Stimulated activated CD4-positive, alpha-beta T cell treated with anti-CD3 and anti-CD28 coated beads, Interleukin-4, amount 100 ng/mL, for 48 hours (primary cell): ENCODE measurements around the gene IRF2BP2.

Source experiments
- DNase-seq, 2 donors: peaks; one replicate each; pipeline ENCODE4 v3.0.0-alpha.2; 2020; ENCODE audit warnings: low read depth in 2 of 2

IRF2BP2 gene

DNA sequence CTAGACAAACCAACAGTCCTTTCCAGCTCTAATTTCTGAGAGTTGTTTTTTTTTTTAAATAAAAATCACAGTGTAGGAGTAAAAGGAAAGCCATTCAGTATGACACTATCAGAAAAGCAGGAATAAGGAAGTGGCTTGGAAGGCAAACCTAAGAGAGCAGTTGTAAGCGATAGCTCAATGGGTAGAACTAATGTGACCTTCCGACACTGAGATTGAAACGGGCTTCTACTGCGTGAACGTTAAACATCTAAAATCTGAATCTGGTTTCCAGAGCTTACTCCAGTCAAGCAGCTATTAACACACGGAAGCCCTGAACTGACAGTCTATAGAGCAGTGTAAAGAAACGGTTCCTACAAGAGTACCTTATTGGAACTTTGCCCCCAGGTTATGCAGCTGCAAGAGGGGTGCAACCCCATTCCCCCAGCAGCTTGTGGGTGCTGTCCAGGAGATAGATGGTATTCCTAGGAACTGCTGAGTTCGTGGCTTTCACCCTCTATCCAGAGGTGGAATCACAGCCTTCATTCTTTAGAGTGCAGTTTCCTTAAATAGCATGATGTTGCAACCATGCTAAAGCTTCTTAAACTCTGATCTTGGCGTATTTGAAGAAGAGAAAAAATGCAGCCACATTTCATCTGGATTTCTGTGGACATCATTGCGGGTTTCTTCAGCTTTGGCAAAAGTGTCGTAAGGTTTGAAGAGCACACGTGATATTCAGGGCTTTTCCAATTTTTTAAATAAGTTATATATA, 3.3 kb upstream of the IRF2BP2 start:
- no peak for DNase-seq

DNA sequence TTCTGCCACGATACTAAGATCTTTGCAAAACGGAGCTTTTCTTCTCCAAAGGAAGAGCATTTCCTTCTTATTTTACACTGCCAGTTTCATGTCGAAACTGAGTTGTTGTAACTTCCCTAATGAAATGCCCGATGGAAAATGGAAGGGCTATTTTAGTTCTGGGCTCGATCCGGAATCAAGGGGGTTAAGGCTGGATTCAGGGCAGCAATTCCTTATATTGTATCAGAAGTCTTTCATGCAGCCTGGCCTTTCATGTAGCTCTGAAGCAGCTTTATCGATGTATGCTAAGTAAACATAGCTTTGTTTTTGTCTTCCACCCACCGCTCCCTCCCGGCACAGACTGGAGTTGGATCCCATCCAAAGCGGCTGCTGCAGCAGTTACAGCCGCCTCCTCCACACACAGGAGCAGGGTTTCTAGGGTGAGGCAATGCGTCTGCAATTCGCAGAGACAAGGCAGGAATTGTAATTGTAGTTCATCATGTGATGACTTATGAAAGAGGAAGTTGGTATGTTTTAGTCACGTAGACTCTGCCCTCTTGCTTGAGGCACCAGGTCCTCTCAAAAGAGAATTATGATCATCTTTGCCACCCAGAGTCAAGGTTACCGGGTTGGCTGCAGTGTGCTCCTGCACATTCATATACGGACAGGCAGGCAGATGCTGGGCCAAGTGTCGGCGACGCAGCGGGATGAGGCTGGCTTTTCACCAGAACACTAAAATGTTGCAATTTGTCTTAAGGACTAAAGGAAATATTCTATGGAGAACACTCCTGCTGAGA, 2.6 kb upstream of the IRF2BP2 start:
- peak; percentile 50 to 57 for DNase-seq

DNA sequence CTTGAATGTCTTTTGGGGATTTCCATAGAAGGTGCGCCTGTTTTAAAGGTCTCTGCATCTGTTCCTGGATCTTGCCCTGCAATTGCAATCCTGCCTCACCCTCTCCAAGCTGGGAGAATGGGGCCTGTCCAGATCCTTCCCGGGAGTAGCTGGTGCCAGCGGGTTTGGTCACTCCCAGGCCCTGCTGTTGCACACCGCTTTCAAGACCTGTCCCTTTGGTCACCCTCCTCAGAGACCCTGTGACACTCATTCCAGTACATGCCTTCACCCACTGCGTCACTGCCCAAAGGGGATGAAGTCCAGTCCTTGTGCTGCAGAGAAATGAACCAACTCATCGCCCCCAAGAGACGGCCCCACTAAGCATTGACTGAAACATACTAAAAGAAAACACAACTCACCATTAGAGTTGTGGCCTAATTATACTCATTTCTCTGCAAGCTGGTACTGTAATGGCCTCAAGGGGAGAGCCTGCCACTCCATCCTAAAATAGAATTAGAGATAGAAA, 1.9 kb upstream of the IRF2BP2 start:
- no peak for DNase-seq

- DNase-seq, result no peak
Measured at GRCh38 chr1:234611225-234611846, 1.4 kb upstream of the IRF2BP2 start.

DNA sequence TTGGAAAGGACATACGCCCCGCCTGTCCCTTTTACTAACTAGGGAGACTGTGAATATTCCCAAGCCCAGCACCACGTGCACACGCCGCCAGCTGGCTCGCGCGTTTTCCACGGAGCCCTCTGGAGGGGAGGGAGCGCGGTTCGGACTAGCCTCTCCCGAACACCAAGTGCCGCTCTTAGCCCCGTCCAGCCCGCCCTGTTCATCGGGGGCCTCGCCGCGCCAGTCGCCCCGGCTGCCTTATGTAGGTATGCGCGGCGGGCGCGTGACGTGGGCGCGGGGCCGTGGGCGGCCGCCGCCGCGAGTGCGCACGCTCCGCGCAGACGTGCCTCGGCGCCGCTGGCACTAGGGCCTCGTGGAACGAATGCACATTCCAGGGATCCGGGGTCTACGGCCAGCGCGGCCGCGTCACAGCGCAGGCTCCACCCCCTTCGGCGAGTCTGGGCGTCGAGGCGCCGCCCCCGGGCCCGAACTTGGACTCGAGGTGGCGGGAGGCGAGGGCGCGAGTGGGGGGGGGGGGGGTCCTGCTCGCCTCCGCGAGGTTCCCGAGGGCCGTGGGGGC, 767 bp upstream of the IRF2BP2 start:
- peak; percentile 82 to 88 for DNase-seq

DNA sequence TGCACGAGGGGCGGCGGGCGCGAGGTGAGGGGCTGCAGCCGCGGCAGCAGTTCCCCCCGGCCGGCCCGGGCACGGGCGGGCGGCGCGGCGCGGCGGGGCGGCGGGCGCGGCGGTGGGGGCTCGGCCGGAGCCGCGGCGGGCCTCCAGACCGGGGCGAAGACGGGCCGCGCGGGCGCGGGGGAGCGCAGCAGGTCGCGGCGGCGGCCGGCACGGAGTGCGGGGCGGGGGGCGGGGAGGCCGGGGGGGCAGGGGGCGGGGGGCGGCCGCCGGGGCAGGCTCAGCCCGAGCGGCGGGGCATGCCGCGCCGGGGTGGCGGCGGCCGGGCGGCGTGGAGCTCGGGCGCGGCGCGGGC, 311 bp downstream of the IRF2BP2 start:
- no peak for DNase-seq

DNA sequence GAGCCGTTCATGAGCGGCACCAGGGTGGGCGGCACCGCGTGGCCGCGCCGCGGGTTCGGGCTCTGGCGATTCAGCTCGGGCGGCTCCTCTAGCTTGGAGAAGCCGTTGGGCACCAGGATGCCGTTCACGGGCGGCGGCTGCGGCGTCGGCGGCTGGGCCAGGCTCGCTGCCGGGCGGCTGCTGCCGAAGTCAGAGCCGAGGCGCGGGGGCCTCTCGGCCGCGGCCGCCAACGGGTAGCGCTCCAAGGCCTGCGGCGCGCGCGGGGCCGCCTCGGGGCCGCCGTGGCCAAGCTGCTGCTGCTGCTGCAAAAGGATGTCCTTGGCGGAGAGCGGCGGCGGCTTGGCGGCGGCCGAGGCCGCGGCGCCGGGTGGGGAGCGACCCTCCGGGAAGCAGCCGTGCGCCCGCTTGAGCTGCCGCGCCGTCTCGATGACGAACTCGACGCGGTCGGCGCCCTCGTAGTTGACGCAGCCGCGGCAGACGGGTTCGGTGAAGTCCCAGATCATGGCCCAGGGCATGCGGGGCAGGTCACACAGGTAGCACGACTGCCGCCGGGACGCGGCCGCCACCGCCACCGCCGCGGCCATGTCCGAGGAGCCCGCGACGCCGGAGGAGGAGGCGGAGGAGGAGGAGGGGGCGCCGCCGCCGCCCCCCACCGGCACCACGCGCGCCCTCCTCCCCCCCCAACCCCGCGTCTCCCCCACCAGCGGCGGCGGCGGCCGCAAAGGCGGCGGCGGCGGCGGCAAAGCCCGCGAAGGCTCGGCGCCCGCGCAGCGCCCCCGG, 877 bp downstream of the IRF2BP2 start:
- peak; percentile 57 to 61 for DNase-seq

DNA sequence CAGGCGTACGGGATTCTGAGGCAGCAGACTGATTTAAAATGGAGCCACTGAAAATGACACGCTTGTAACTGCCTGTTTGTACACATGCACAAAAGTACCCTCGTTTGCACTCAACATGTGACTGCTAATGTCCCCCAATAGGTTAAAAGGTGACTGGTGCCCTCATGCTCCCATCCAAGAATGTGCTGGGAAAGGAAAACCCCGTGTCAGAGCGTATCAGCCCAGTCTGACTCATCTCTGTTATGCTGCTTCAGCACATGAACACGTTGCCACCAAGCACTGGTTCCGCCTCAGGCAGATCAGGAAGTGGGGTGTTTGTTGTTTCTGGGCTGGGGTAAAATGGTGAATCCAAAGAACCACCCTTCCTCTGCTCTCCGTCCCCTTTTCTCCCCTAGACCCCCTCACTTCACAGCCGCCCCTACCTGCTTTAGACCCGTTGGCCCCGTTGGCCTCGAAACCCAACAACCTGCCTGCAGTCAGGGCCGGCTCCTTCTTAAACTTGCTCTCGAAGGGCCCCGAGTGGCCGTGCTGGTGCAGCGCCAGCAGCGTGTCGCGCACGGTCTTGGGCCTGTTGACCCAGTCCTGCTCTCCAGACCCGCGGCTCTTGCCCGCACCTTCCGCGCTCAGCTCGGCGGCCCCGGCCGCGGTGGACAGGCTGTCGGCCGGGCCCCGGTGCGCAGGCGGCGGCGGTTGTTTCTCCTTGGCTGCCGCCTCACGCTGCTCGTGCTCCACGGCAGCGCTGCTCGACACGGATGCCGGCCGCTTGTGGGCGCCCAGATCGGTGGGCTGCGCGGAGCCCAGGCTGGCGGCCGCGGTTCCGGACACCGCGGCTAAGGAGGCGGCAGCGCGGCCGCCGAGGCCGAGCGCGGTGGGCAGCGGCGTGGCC, 1.7 kb downstream of the IRF2BP2 start:
- DNase-seq, result peak; percentile 54 to 62

- DNase-seq, result no peak
Measured at GRCh38 chr1:234607109-234608024, 2.6 kb downstream of the IRF2BP2 start.

DNA sequence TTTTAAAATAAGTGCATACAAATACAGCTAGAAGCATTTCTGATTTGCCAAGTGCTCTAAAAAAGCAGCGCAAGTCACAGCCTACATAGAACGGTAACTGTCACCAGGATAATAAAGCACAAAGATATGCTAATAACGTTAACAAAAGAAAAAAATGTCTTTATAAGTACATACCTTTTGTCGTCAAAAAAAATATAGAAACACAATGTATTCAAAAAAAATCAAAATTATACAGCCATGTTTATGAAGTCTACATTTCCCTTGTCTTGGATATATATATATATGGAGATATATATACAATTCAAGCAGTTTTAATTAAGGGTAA, 3.2 kb downstream of the IRF2BP2 start:
- DNase-seq, result no peak

GRCh38 chr1:234605983-234606783, 3.8 kb downstream of the IRF2BP2 start:
- DNase-seq, result no peak

- DNase-seq, result no peak
Measured at GRCh38 chr1:234605399-234605982, 4.5 kb downstream of the IRF2BP2 start.

GRCh38 chr1:234604495-234605398, 5.2 kb downstream of the IRF2BP2 start:
- DNase-seq, result no peak

DNA sequence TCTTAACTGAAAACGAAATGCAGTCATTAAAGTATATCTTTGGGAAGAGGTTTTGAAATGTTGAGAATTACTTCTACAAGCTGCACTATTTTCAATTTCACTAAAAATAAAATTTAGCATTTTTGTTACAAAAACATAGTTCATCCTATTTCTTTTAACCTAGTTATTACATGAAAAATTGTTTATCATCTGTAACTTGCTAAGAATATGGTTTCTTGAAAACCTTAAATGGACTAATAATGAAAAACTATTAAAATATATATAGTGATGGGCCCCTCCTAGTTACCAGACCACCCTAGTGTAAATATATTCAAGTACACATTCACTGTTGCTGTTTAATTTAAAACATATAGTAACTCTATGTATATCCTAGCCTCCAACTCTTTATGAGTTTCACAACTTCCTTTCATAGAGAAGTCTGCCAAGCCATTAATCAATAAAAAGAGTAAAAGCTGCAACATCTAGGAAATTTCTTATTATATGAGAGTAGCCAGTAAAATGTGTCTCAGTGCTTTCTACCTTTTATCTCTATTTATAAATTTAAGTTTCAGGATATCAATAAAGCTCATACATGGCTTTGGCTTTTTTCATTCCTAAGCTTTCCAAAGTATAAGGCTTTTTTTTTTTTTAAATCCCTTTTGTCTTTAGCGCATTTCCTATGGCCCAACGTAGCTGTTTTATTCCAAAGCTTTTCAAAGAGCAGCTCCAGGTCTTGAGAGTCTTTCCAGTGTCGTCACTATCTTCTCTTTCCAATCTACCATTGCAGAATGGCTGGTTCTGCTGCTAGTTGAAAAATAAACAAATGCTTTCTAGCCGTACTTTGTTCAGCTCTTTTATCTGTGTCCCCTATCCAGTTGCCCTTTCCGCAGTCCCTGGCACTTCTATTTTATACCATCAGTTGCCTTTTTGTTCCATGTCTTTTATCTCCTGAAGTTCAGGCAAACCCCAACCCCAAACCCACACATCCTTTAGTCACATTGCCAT, 6.5 kb downstream of the IRF2BP2 start:
- DNase-seq, result no peak

DNA sequence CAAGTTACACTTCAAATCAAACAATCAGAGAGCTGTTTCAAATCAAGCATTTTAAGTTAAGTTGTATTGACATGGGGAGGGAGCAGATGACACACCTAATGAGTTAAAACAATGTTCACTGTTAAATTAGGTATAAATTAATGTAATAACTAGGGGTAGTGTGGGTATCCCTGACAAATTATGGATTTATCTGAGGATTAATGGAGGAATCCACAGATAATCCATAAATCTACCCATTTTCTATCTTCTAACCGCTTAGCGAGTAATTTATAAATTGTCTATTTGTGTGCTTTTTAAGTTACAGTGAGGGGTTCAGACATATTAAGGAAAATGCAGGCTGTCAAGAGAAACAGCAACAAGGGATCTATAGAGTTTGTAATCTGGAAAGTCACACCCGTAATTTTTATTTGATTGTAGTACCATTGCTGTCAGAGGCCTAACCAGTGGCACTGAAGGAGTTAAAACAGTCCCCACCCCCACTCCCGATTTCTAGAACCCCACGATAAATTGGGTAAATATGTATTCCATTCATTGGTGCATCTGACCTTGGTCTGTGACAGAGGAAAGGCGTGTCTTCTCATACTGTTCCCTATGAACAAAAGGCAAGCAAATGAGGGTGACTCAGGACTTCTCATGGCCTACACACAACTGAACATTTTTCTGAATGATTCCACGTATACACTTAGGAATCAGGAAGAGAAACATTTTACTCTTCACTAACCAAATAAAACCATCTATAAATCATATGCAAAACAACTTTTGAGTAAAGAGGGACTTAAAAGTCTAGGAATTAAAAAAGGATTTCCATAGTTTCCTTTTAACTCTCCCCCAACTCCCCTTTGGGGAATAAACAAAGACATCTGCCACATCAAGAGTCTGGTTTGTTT, 7.4 kb downstream of the IRF2BP2 start:
- DNase-seq, result no peak
